Stimulated activated CD4-positive, alpha-beta T cell treated with anti-CD3 and anti-CD28 coated beads, Interleukin-2, amount 100 ng/mL, for 4 hours (primary cell): Measurements from ENCODE around the gene CALR3.
"Not testable (repeated sequence)": the region's sequence is repeated elsewhere in the genome, so short reads cannot be mapped to it uniquely, and the experiment has no call there.

Experiments used
- DNase-seq: peaks from one replicate; pipeline ENCODE4 v3.0.0-alpha.2; 2020; ENCODE audit warnings: low read depth

CALR3 gene

DNA sequence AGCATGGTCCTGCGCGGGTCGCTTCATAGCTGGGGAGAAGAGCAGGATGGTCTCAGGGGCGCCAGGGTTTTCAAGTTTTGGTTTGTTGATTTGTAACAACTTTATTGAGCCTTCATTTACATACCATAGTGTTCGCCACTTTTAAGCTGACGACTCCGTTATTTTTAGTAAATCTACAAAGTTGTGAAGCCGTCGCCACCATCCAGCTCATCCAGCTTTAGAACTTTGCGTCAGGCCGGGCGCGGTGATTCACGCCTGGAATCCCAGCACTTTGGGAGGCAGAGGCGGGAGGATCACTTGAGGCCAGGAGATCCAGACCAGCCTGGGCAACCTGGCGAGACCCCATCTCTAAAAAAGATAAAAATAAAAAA is 631 bp upstream of the CALR3 start:
- DNase-seq = no peak

DNA sequence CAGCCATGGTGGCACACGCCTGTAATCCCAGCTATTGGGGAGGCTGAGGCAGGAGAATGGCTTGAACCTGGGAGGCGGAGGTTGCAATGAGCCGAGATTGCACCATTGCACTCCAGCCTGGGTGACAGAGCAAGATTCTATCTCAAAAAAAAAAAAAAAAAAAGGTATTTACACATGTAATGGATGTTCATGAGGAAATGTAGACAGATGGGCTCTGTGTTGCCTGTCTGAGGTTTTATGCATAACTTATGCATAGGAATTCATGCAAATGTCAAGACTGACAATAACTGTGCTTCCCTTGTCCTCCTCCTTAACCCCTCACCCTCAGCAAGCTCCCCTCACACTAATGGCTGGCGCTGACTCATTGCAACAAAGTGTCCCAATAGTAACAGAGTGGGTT is 9.5 kb downstream of the CALR3 start:
- not testable (repeated sequence) for DNase-seq

DNA sequence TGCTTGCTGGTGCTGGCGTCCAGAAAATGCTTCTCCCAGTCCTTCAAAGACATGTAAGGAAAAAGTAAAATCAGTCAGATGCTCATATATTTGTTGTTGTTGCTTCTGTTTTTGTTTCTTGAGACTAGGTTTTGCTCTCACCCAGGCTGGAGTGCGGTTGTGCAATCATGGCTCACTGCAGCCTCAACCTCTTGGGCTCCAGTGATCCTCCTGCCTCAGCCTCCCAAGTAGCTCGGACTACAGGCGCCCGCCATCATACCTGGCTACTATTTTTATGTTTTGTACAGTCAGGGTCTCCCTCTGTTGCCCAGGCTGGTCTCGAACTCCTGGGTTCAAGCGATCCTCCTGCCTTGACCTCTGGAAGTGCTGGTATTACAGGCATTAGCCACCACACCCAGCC is 13.2 kb downstream of the CALR3 start:
- DNase-seq = no peak

DNA sequence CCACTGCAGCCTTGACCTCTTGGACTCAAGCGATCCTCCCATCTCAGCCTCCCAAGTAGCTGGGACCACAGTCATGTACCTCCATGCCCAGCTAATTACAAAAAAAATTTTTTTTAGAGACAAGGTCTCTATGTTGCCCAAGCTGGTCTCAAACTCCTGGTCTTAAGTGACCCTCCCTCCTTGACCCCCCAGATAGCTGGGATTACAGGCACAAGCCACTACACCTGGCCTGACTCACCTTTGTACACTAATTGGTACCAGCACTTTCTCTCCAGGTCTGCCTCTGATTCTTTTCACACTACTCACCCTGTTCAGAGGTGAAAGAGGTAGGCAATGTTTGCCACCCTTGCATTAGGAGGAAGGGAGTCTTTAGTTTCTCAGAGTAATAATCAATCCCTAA is 18.7 kb downstream of the CALR3 start:
- DNase-seq = no peak

DNA sequence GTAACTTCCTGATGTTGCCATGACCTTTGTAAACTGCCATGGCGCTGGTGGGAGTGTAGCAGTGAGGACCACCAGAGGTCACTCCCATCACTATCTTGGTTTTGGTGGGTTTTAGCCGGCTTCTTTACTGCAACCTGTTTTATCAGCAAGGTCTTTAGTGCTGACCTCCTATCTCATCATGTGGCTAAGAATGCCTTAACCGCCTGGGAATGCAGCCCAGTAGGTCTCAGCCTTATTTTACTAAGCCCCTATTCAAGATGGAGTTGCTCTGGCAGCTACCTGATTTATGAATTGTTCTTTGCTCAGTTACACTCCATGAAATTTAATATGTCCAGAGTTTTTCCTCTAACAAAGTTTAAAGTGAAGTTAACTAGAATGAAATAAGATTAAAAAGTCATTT is 19.6 kb downstream of the CALR3 start:
- no peak for DNase-seq

DNA sequence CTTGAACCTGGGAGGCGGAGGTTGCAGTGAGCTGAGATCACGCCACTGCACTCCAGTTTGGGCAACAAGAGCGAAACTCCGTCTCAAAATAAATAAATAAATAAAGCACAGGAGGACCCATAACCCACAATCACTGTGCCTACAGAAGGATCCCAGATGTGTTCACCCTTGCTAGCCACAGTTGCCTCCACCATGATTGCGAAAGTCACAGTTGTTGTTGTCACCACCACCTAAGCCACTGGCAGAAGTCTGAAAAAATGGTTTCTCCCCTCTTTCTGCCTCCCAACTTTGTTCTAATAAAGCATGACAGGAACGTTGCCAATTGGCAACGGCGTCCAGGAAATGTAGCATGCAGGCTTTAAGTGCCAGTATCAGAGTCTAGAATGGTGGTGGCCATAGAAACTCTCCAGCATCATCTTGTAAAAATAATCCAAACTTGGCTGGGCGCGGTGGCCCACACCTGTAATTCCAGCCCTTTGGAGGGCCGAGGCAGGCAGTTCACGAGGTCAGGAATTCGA is 22.0 kb downstream of the CALR3 start:
- no peak for DNase-seq

DNA sequence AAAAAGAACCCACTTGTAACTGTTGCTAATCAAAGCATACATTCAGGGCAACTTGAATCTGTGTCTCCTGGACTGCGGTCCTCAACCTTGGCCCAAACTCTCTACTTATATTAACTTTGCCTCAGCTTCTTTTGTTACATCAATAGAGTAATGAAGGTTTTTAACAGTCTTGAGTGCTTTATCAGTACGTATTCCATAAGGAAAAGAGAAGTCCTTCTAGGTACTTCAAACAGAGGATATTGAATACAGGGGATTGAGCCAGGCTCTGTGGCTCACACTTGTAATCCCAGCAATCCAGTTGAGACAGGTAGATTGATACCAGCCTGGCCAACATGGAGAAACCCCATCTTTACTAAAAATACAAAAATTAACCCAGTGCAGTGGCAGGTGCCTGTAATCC is 23.0 kb downstream of the CALR3 start:
- no peak for DNase-seq

DNA sequence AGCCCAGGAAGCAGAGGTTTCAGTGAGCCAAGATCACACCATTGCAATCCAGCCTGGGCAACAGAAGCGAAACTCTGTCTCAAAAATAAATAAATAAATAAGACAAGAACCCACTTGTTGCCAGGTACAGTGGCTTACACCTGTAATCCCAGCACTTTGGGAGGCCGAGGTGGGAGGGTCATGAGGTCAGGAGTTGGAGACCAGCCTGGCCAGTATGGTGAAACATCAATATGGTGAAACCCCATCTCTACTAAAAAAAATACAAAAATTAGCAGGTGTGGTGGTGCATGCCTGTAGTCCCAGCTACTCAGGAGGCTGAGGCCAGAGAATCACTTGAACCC is 23.4 kb downstream of the CALR3 start:
- DNase-seq = not testable (repeated sequence)

DNA sequence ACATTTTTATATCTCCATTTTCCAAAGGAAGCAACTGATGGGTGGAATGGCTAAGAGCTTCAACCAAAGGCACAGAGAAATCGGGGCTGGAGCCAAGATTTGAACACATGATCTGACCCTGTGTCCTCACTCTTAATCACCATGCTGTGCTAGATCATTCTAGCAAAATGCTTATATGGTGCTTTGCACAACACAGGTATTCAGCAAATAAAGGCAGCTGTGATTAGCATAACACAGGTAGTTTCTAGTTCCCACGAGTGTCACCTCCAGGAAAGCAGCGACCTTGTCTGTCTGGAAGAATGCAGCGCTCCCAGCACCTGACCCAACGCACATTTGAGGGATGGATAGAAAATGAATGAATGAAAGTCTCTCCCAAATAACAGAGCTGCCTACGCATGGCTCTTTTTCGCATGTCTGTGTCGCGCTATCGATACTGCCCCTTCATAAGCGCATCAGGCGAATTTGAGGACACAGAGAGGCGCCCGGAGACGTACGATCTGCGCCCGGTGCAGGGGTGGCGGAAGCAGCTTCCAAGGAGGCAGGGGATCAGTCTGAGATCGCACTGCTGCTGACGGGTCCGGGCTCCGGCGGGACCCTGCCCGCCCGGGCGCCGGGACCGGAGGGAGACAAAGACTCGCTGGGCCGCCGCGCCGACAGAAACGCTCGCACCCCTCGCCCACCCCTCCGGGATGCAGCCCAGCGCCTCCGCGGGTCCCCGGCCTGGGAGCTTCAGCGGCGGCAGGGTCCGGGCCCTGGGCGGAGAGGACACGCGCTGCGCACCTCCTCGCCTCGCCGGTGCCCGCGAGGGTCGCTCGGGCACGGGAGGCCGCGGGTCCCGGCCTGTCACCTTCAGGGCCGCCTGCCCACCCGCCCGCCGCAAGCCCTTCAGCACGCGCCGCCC is 24.8 kb downstream of the CALR3 start:
- DNase-seq = no peak

DNA sequence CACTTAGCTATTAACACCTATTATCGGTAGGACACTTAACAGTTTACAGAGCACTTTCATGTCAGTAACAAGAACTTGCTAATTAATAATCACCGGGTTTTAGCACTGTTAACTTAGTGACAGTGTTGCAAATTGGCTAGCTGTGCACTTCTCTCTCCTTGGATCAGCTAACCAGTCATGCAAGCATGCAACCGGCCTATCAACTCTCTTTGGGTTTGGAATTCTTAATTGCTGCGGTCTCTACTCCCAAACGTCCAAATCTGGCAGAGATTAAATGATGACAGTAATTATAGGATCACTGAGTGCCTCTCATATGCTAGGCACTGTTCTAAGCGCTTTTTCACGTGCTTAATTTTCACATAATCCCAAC is 25.4 kb downstream of the CALR3 start:
- DNase-seq = no peak

DNA sequence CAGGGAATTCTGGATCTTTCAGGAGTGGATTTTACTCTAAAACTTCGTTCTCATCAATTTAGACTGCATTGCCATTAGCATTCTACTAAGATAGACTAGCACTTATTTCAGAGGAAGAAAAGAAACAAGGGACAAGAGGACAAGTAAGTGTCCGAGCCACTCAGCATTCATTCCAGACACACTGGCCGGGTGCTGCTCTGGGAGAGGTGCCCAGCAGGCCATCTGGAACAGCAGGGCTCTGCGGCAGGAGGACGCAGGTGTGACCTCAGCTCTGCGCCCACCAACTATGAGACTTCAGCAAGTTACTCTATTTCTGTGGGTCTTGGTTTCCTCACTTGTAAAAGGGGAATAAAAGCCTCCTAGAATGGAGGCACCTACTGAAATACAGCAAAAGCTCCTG is 28.4 kb downstream of the CALR3 start:
- no peak for DNase-seq

DNA sequence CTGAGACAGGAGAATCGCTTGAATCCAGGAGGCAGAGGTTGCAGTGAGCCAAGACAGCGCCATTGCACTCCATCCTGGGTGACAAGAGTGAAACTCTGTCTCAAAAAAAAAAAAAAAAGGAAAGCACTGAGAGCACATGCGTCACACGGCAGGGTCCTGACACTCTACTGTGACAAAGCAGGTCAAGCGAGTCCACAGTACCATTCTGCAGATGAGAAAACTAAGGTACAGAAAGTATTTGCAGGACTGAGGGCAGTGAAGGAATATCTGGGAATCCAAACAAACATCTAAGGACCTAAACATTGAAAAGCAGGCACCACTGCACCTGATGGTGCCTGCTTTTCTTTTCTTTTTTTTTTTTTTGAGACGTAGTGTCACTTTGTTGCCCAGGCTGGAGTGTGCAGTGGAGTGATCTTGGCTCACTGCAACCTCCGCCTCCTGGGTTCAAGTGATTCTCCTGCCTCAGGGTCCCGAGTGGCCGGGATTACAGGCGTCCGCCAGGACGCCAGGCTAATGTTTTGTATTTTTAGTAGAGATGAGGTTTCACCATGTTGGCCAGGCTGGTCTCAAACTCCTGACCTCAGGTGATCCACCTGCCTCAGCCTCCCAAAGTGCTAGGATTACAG is 29.1 kb downstream of the CALR3 start:
- DNase-seq = not testable (repeated sequence)

DNA sequence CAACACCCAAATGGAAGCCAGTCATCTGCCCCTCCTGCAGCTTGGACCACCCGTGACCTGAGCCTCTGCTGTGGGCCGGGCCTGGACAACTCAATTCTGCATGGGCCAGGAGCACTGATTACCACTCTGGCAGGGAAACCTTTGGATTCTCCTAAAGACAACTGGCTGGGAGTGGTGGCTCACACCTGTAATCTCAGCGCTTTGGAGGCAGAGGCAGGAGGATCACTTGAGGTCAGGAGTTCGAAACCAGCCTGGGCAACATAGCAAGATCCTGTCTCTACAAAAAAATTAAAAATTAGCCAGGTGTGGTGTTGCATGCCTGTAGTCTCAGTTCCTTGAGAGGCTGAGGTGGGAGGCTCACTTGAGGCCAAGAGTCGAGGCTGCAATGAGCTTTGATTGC is 30.7 kb downstream of the CALR3 start:
- DNase-seq = no peak

DNA sequence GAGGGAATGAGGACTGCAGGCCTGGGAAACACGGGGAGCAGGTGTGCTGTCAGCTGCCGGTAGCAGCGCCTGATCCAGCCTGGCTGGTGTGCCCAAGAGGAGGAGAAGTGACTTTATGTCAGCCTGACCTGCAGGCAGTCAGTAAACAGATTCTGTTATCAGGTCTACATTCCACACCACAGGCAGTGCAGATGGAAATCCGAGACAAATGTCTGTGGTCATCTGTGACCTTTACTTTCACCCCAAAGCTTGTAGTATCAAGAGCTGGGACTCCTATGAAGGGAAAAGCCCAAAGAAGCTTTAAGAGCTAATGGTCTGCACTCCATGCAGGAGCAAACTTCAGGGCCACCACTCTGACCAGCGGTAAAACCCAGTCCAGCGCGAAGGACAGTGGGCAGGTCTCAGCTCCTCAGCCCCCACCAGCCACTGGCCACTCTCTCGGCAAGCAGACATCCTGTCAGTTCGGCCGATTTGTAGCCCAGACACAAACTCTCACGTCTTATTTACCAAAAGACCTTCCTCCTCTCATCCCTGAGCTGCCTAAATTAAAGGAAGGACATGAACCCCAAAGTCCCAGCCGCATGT is 31.9 kb downstream of the CALR3 start:
- no peak for DNase-seq

DNA sequence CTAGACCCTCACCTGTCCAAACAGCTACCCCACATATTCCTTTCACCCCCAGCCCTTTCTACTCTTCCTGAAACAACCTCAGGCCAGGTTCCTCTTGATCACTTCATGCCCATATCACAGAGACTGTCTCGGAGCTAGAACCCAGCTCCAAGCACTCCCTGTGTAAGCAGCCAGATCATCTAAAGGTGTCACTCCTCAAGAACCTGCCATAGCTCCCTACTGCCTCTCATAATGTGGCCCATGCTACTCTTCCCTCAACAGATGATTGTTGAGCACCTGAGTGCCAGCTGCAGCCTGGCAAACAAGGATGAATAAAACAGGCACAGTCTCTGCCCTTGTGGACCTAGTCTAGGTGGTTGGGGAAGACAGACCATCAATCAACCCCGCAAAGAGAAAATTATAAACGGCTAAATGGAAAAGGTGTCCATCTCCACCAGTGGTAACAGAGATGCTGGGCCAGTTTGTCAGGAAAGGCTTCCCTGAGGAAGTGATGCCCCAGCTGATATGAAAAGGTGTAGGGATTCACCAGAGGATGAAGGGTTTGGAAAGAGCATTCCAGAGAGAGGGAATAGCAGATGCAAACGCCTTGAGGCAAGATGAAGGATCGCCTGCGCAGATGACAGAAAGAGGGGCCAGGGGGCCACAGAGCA is 32.5 kb downstream of the CALR3 start:
- DNase-seq = no peak

DNA sequence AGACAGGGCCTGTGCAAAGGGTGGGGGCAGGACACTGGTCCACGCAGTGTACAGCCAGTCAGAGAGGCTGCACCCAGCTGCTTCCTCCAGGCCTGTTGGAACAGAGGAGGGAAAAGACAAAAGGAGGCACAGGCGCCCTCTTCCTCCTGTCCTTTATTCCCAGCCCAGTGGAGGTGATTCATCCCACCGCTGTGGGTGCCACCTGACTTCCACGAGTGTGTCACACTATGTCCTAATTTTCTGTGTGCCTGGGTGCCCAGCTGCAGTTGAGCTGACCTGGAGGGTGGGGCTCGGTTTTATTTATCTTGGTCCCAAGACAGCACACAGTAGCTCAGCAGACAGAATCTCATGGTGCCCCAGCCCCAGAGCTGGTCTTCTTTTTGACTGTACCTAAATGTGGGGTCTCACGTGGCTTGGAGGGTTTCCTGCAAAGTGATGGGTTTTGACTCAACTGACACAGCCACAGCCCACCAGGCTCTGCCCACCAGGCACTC is 33.2 kb downstream of the CALR3 start:
- DNase-seq = no peak

DNA sequence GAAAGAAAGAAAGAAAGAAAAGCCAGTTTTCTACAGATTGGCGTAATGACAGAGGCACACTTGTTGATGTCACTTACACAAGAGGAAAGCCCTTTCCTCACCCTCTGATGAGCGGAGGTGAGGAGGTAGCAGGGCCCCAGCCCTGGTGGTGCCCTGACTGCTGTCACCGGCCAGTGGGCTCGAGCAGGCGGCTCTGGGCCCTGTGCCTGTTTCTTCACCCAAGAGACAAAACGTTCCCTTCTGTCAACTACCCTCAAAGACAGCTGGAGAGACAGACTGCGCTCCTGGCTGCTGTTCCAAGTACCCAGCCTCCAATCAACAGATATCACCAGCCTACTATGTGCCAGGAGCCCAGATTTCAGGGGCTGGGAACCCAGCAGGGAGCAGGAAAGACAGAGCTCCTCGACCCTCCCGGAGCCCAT is 34.3 kb downstream of the CALR3 start:
- DNase-seq = no peak

DNA sequence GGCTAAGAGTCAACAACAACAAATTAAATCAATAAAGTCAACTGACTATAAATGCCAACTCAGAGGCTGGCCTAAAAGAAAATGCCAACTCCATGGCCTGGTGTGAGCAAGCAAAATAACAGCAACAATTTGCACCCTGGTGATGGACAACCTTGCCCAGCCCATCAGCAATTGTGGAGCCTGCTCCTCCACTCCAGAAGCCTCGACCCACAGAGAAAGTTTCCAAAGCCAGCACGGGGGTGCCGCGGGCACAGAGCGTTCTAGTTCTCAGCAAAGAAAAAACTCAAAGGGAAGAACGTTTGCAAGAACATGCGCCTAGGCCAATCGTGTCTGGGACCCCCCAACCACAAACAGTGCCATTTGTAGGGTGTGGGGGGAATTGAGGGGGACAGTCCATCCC is 35.5 kb downstream of the CALR3 start:
- no peak for DNase-seq

DNA sequence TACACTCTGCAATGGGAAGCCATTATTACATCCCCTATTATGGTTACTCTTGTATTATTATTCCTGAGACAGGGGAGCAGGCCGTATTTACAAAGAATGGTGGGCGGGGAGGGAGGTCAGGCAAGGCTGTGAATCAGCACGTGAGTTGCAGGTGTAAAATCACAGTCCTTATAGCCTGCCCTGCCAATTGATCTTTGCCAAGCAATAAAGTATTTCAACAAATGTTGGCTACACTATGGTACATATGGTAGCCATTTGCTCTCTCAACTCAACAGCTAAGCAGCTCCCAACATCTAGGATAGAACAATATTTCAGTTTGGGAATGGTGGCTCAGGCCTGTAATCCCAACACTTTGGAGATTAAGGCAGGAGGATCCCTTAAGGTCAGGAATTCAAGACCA is 36.3 kb downstream of the CALR3 start:
- DNase-seq = no peak

DNA sequence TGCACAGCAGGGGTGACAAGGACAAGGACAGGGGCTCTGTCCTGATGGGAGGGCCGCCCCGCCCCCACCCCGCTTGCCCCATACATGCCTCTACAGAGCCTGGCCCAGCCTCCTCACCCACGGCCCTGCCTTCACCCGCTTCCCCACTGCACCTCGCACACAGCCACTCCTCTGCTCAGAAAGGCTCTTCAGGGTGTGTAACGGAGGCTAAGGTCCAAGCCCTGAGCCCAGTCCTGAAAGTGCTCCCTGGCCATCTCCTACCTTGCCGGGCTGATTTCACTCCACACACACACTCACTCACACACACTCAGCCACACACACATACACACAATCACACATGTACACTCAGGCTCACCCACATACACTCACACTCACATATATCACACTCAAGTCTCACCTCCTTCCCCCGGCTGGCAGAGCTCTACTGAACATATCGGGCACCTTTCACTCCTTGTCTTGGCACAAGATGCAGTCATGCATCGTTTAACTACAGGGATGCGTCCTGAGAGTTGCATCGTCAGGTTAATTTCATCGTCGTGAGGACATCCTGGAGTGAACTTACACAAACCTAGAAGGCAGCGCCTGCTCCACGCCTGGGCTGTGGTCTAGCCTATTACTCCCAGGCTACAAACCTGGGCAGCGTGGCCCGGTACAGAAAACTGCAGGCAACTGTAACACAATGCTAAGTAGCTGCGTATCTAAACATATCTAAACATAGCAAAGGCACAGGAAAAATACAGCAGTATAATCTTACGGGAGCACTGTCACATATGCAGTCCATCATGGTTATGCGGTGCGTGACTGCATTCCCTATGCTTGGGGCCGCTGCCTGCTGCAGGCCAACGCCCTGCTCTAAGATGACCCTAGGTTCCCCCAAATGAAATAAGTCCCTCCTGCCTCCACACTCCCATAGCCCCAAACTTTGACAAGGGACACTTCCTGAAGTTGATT is 37.3 kb downstream of the CALR3 start:
- DNase-seq = no peak

DNA sequence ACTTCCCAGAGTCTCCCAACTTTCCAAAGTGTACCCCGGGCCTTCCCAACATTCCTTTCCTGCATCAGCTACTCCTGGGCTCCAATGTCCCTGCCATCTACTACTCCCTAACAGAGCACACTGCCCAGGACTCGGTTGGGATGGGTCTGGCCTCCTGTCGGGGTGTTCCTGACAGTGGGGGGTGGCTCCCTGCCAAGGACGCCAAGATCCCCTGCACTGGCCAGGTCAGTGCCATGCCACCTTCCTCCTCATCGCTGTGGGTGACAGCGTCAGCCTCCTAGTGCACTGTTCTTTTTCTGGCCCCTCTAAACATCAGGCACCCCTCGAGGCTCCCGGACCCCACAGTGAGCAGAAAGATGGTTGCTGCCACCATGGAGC is 38.0 kb downstream of the CALR3 start:
- no peak for DNase-seq
